ENCODE data around the gene CDH22. TPM values are rescaled to one million over a fixed set of nuclear protein-coding genes. Genes with fewer than 3 reads are reported as not detected.

Gene CDH22
- total RNA-seq, 1 donor = not detected

- Histone ChIP-seq H3K4me1 (ENCODE audit: insufficient read depth, low read length) (no peaks in the 10 kb centered on the region), H3K27me3 (ENCODE audit: insufficient read depth, low read length) (peaks cover 35% of the 10 kb centered on the region), H3K9me3 (ENCODE audit: low read depth, low read length) (no peaks in the 10 kb centered on the region), H3K4me3 (ENCODE audit: low read length) (no peak overlapping the region)
Measured at GRCh38 chr20:46316984-46317684, 8.8 kb upstream of the CDH22 start.

- H3K4me1 ChIP-seq (ENCODE audit: insufficient read depth, low read length) = no peaks in the 10 kb centered on the region
- H3K4me3 ChIP-seq (ENCODE audit: low read length) = no peak overlapping the region
- H3K27me3 ChIP-seq (ENCODE audit: insufficient read depth, low read length) = peaks cover 54% of the 10 kb centered on the region
- H3K9me3 ChIP-seq (ENCODE audit: low read depth, low read length) = no peaks in the 10 kb centered on the region
Measured at GRCh38 chr20:46315311-46315710, 7.0 kb upstream of the CDH22 start.

- Histone ChIP-seq H3K27me3 (ENCODE audit: insufficient read depth, low read length) (peaks cover 71% of the 10 kb centered on the region), H3K9me3 (ENCODE audit: low read depth, low read length) (no peaks in the 10 kb centered on the region), H3K4me1 (ENCODE audit: insufficient read depth, low read length) (peaks cover 3% of the 10 kb centered on the region), H3K4me3 (ENCODE audit: low read length) (no peak overlapping the region)
Measured at GRCh38 chr20:46312945-46313861, 4.9 kb upstream of the CDH22 start.

GRCh38 chr20:46312075-46312944, 4.0 kb upstream of the CDH22 start:
- H3K27me3 ChIP-seq (ENCODE audit: insufficient read depth, low read length) = peaks cover 76% of the 10 kb centered on the region
- peaks cover 9% of the 10 kb centered on the region for H3K4me1 ChIP-seq (ENCODE audit: insufficient read depth, low read length)
- H3K9me3 ChIP-seq (ENCODE audit: low read depth, low read length) = no peaks in the 10 kb centered on the region
- H3K4me3 ChIP-seq (ENCODE audit: low read length) = no peak overlapping the region

- Histone ChIP-seq H3K9me3 (ENCODE audit: low read depth, low read length) (no peaks in the 10 kb centered on the region), H3K4me1 (ENCODE audit: insufficient read depth, low read length) (peaks cover 13% of the 10 kb centered on the region), H3K4me3 (ENCODE audit: low read length) (no peak overlapping the region), H3K27me3 (ENCODE audit: insufficient read depth, low read length) (peaks cover 78% of the 10 kb centered on the region)
Measured at GRCh38 chr20:46311719-46312074, 3.4 kb upstream of the CDH22 start.

- Histone ChIP-seq H3K9me3 (ENCODE audit: low read depth, low read length) (no peaks in the 10 kb centered on the region), H3K27me3 (ENCODE audit: insufficient read depth, low read length) (peaks cover 83% of the 10 kb centered on the region), H3K4me3 (ENCODE audit: low read length) (no peak overlapping the region), H3K4me1 (ENCODE audit: insufficient read depth, low read length) (peaks cover 13% of the 10 kb centered on the region)
Measured at GRCh38 chr20:46311039-46311650, 2.8 kb upstream of the CDH22 start.

GRCh38 chr20:46309945-46310344, 1.6 kb upstream of the CDH22 start:
- Histone ChIP-seq H3K9me3 (ENCODE audit: low read depth, low read length) (no peaks in the 10 kb centered on the region), H3K4me1 (ENCODE audit: insufficient read depth, low read length) (peaks cover 13% of the 10 kb centered on the region), H3K27me3 (ENCODE audit: insufficient read depth, low read length) (peaks cover 73% of the 10 kb centered on the region), H3K4me3 (ENCODE audit: low read length) (no peak overlapping the region)

- peaks cover 13% of the 10 kb centered on the region for H3K4me1 ChIP-seq (ENCODE audit: insufficient read depth, low read length)
- H3K4me3 ChIP-seq (ENCODE audit: low read length) = no peak overlapping the region
- H3K9me3 ChIP-seq (ENCODE audit: low read depth, low read length) = no peaks in the 10 kb centered on the region
- peaks cover 61% of the 10 kb centered on the region for H3K27me3 ChIP-seq (ENCODE audit: insufficient read depth, low read length)
Measured at GRCh38 chr20:46307999-46308257, 370 bp downstream of the CDH22 start.

GRCh38 chr20:46307139-46307998, 929 bp downstream of the CDH22 start:
- H3K27me3 ChIP-seq (ENCODE audit: insufficient read depth, low read length) = peaks cover 58% of the 10 kb centered on the region
- peaks cover 13% of the 10 kb centered on the region for H3K4me1 ChIP-seq (ENCODE audit: insufficient read depth, low read length)
- H3K4me3 ChIP-seq (ENCODE audit: low read length) = no peak overlapping the region
- no peaks in the 10 kb centered on the region for H3K9me3 ChIP-seq (ENCODE audit: low read depth, low read length)

- peaks cover 13% of the 10 kb centered on the region for H3K4me1 ChIP-seq (ENCODE audit: insufficient read depth, low read length)
- no peak overlapping the region for H3K4me3 ChIP-seq (ENCODE audit: low read length)
- H3K27me3 ChIP-seq (ENCODE audit: insufficient read depth, low read length) = peaks cover 54% of the 10 kb centered on the region
- H3K9me3 ChIP-seq (ENCODE audit: low read depth, low read length) = no peaks in the 10 kb centered on the region
Measured at GRCh38 chr20:46306743-46307138, 1.6 kb downstream of the CDH22 start.

- H3K4me3 ChIP-seq (ENCODE audit: low read length) = no peak overlapping the region
- H3K4me1 ChIP-seq (ENCODE audit: insufficient read depth, low read length) = peaks cover 13% of the 10 kb centered on the region
- H3K27me3 ChIP-seq (ENCODE audit: insufficient read depth, low read length) = peaks cover 46% of the 10 kb centered on the region
- H3K9me3 ChIP-seq (ENCODE audit: low read depth, low read length) = no peaks in the 10 kb centered on the region
Measured at GRCh38 chr20:46305973-46306360, 2.3 kb downstream of the CDH22 start.

- Histone ChIP-seq H3K4me3 (ENCODE audit: low read length) (no peak overlapping the region), H3K27me3 (ENCODE audit: insufficient read depth, low read length) (peaks cover 41% of the 10 kb centered on the region), H3K4me1 (ENCODE audit: insufficient read depth, low read length) (peaks cover 13% of the 10 kb centered on the region), H3K9me3 (ENCODE audit: low read depth, low read length) (no peaks in the 10 kb centered on the region)
Measured at GRCh38 chr20:46305331-46305972, 2.8 kb downstream of the CDH22 start.

- peaks cover 35% of the 10 kb centered on the region for H3K27me3 ChIP-seq (ENCODE audit: insufficient read depth, low read length)
- H3K9me3 ChIP-seq (ENCODE audit: low read depth, low read length) = no peaks in the 10 kb centered on the region
- peaks cover 13% of the 10 kb centered on the region for H3K4me1 ChIP-seq (ENCODE audit: insufficient read depth, low read length)
- no peak overlapping the region for H3K4me3 ChIP-seq (ENCODE audit: low read length)
Measured at GRCh38 chr20:46304852-46305251, 3.4 kb downstream of the CDH22 start.

- Histone ChIP-seq H3K9me3 (ENCODE audit: low read depth, low read length) (no peaks in the 10 kb centered on the region), H3K27me3 (ENCODE audit: insufficient read depth, low read length) (peaks cover 30% of the 10 kb centered on the region), H3K4me3 (ENCODE audit: low read length) (no peak overlapping the region), H3K4me1 (ENCODE audit: insufficient read depth, low read length) (peaks cover 13% of the 10 kb centered on the region)
Measured at GRCh38 chr20:46304361-46304760, 3.9 kb downstream of the CDH22 start.
